GM12878 (cell line): Measurements from ENCODE around the gene PASK. TPM values are rescaled to one million over a fixed set of nuclear protein-coding genes. Genes with fewer than 3 reads are reported as not detected.

Experiments used
- POLR2AphosphoS5 ChIP-seq: IDR thresholded peaks from 2 replicates; pipeline ENCODE4 v1.6.1; 2011; ENCODE audit warnings: mild to moderate bottlenecking, low read length, inconsistent platforms
- SMARCA5 ChIP-seq: fragments of 450-650 bp; IDR thresholded peaks from 2 replicates; pipeline ENCODE4 v1.6.1; 2017; ENCODE audit warnings: mild to moderate bottlenecking
- SUPT20H ChIP-seq: IDR thresholded peaks from 2 replicates; pipeline ENCODE4 v1.6.1; 2011; ENCODE audit warnings: low read depth, mild to moderate bottlenecking, low read length, moderate library complexity, borderline replicate concordance; ENCODE audit not compliant: control insufficient read depth
- polyA plus RNA-seq, 11 experiments: library from polyadenylated mRNA; depleted of rRNA in 4 of 11; unstranded in 6 of 11; stranded (reverse) in 5 of 11; fragments of >200 nt; fragmentation: Nextera tagmentation in 4 of 11; fragmentation: Illumina TruSeq in 1 of 11; extraction: Ambion mirVana in 4 of 11; extraction: Trizol in 1 of 11; gene quantifications; 1 replicate in 1 of 11; 2 replicates in 10 of 11; pipeline versions ENCODE4 v1.2.1 to v1.2.3, GENCODE V29; 2011 to 2016; ENCODE audit warnings: inconsistent platforms in 2 of 11, missing spikeins in 2 of 11, low read depth in 1 of 11
- total RNA-seq, 4 experiments: library from RNA; depleted of rRNA in 3 of 4; stranded (reverse); fragments of >200 nt in 3 of 4; fragmentation: Illumina TruSeq in 1 of 4; extraction: Trizol in 1 of 4; gene quantifications; 2 replicates each; pipeline versions ENCODE4 v1.2.1 to v1.2.3, GENCODE V29; 2013 to 2021
- TF ChIP-seq, protein P1 (sequence below): fragments of 450-650 bp; IDR thresholded peaks from 2 replicates; pipeline ENCODE4 v1.6.1; 2018; ENCODE audit warnings: borderline replicate concordance, mild to moderate bottlenecking; ENCODE audit not compliant: partially characterized antibody
- TF ChIP-seq, protein P2 (sequence below): IDR thresholded peaks from 2 replicates; pipeline ENCODE4 v1.6.1; 2012; ENCODE audit warnings: low read depth, low read length, improper control_type of control experiment
- TF ChIP-seq, protein P3 (sequence below): fragments of 450-650 bp; formaldehyde crosslinking; IDR thresholded peaks from 2 replicates; pipeline ENCODE4 v1.4.0; 2022; ENCODE audit warnings: mild to moderate bottlenecking, moderate library complexity

Gene PASK
- total and polyA plus RNA-seq, 10 of the 15 experiments (the other 5 are each of a cell fraction or from before 2014, with no cell fraction given) = 9.6 to 62.2 (median 28.5) TPM

DNA sequence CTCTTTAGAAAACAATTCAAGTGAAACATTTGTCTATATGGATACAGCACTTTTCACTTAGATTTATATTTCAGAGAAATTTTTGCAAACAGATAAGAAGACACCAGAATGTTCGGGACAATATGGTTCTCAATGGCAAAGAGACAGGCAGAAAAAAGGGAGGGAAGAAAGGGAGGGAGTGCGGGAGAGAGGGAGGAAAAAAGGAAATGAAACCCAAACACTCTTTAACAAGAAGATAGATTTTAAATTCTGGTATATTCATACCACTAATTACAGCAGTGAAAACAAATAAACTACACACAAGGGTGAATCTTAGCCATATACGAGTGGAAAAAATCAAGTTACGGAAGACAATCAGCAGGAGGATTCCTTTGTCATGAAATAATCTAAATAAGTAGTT is 3.0 kb downstream of the PASK start (continued):
- TF ChIP-seq, protein P1, sequence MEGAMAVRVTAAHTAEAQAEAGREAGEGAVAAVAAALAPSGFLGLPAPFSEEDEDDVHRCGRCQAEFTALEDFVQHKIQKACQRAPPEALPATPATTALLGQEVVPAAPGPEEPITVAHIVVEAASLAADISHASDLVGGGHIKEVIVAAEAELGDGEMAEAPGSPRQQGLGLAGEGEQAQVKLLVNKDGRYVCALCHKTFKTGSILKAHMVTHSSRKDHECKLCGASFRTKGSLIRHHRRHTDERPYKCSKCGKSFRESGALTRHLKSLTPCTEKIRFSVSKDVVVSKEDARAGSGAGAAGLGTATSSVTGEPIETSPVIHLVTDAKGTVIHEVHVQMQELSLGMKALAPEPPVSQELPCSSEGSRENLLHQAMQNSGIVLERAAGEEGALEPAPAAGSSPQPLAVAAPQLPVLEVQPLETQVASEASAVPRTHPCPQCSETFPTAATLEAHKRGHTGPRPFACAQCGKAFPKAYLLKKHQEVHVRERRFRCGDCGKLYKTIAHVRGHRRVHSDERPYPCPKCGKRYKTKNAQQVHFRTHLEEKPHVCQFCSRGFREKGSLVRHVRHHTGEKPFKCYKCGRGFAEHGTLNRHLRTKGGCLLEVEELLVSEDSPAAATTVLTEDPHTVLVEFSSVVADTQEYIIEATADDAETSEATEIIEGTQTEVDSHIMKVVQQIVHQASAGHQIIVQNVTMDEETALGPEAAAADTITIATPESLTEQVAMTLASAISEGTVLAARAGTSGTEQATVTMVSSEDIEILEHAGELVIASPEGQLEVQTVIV = no peak
- no peak for TF ChIP-seq SMARCA5
- TF ChIP-seq, protein P2, sequence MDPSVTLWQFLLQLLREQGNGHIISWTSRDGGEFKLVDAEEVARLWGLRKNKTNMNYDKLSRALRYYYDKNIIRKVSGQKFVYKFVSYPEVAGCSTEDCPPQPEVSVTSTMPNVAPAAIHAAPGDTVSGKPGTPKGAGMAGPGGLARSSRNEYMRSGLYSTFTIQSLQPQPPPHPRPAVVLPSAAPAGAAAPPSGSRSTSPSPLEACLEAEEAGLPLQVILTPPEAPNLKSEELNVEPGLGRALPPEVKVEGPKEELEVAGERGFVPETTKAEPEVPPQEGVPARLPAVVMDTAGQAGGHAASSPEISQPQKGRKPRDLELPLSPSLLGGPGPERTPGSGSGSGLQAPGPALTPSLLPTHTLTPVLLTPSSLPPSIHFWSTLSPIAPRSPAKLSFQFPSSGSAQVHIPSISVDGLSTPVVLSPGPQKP = no peak
- TF ChIP-seq SUPT20H = no peak
- TF ChIP-seq, protein P3, sequence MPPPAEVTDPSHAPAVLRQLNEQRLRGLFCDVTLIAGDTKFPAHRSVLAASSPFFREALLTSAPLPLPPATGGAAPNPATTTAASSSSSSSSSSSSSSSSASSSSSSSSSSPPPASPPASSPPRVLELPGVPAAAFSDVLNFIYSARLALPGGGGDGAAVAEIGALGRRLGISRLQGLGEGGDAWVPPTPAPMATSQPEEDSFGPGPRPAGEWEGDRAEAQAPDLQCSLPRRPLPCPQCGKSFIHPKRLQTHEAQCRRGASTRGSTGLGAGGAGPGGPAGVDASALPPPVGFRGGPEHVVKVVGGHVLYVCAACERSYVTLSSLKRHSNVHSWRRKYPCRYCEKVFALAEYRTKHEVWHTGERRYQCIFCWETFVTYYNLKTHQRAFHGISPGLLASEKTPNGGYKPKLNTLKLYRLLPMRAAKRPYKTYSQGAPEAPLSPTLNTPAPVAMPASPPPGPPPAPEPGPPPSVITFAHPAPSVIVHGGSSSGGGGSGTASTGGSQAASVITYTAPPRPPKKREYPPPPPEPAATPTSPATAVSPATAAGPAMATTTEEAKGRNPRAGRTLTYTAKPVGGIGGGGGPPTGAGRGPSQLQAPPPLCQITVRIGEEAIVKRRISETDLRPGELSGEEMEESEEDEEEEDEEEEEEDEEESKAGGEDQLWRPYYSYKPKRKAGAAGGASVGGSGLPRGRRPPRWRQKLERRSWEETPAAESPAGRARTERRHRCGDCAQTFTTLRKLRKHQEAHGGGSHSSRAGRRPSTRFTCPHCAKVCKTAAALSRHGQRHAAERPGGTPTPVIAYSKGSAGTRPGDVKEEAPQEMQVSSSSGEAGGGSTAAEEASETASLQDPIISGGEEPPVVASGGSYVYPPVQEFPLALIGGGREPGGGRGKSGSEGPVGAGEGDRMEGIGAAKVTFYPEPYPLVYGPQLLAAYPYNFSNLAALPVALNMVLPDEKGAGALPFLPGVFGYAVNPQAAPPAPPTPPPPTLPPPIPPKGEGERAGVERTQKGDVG (CRISPR knock-in tag) = no peak
- TF ChIP-seq POLR2AphosphoS5 = no peak
